HepG2 (cell line): ENCODE results near the gene MTARC1. TPM values are rescaled to one million over a fixed set of nuclear protein-coding genes. Genes with fewer than 3 reads are reported as not detected.
A peak's percentile ranks its signal among the peaks of the same experiment; 100 is the strongest.

Experiments used
- ARHGAP35 ChIP-seq: sonication (generic); formaldehyde crosslinking; IDR thresholded peaks from 2 replicates; pipeline ENCODE4 v1.9.0; 2022; ENCODE audit warnings: mild to moderate bottlenecking, inconsistent platforms, moderate library complexity, missing genetic modification reagents, borderline replicate concordance
- CSRNP2 ChIP-seq: sonication (generic); formaldehyde crosslinking; conservative IDR thresholded peaks from 2 replicates; pipeline ENCODE4 v1.8.0; 2022; ENCODE audit warnings: low read depth, missing genetic modification reagents
- DDIT3 ChIP-seq: sonication (generic); formaldehyde crosslinking; IDR thresholded peaks from 2 replicates; pipeline ENCODE4 v1.4.0; 2020; ENCODE audit warnings: mild to moderate bottlenecking, missing genetic modification reagents
- KLF11 ChIP-seq: IDR thresholded peaks from 2 replicates; pipeline ENCODE4 v1.6.1; 2016; ENCODE audit warnings: missing compliant biosample characterization
- PHF8 ChIP-seq: sonication (generic); formaldehyde crosslinking; IDR thresholded peaks from 2 replicates; pipeline ENCODE4 v1.5.0; 2020; ENCODE audit warnings: missing genetic modification reagents
- POLR2AphosphoS5 ChIP-seq: IDR thresholded peaks from 2 replicates; pipeline ENCODE4 v1.6.1; 2012; ENCODE audit warnings: low read depth, low read length
- SCMH1 ChIP-seq: sonication (generic); formaldehyde crosslinking; IDR thresholded peaks from 2 replicates; pipeline ENCODE4 v1.9.0; 2021; ENCODE audit warnings: missing genetic modification reagents, mild to moderate bottlenecking, borderline replicate concordance
- SIN3A ChIP-seq: IDR thresholded peaks from 2 replicates; pipeline ENCODE4 v1.6.1; 2011; ENCODE audit warnings: low read depth, mild to moderate bottlenecking, control low read depth, low read length, borderline replicate concordance
- STAT6 ChIP-seq: sonication (generic); formaldehyde crosslinking; IDR thresholded peaks from 2 replicates; pipeline ENCODE4 v1.4.0; 2020; ENCODE audit warnings: missing genetic modification reagents, mild to moderate bottlenecking, borderline replicate concordance
- TMF1 ChIP-seq: sonication (generic); formaldehyde crosslinking; IDR thresholded peaks from 2 replicates; pipeline ENCODE4 v1.8.1; 2022; ENCODE audit warnings: low read depth, missing genetic modification reagents
- ZNF260 ChIP-seq: sonication (generic); formaldehyde crosslinking; IDR thresholded peaks from 2 replicates; pipeline ENCODE4 v1.4.0; 2020; ENCODE audit warnings: missing genetic modification reagents, low read depth, mild to moderate bottlenecking, borderline replicate concordance
- ZNF562 ChIP-seq: sonication (generic); formaldehyde crosslinking; IDR thresholded peaks from 2 replicates; pipeline ENCODE4 v1.8.0; 2022; ENCODE audit warnings: missing genetic modification reagents, borderline replicate concordance
- ZNF670 ChIP-seq: sonication (generic); formaldehyde crosslinking; IDR thresholded peaks from 2 replicates; pipeline ENCODE4 v1.8.0; 2022; ENCODE audit warnings: mild to moderate bottlenecking, missing genetic modification reagents, borderline replicate concordance
- polyA plus RNA-seq, 8 experiments: library from polyadenylated mRNA; depleted of rRNA in 3 of 8; stranded (reverse) in 7 of 8; unstranded in 1 of 8; fragments of >200 nt; fragmentation: Illumina TruSeq in 4 of 8; extraction: Trizol in 4 of 8; gene quantifications; 2 replicates each; pipeline versions ENCODE4 v1.2.1 to v1.2.3, GENCODE V29; 2011 to 2016; ENCODE audit warnings: low read depth in 4 of 8, missing spikeins in 1 of 8, mixed read lengths in 1 of 8; ENCODE audit not compliant: insufficient read depth in 1 of 8
- total RNA-seq, 5 experiments: library from RNA; depleted of rRNA; stranded (reverse); fragments of >200 nt; fragmentation: Illumina TruSeq; extraction: Trizol; gene quantifications; 2 replicates each; pipeline ENCODE4 v1.2.3, GENCODE V29; 2016; ENCODE audit warnings: low read depth in 1 of 5
- TF ChIP-seq, protein P1 (sequence below): sonication (generic); formaldehyde crosslinking; IDR thresholded peaks from 2 replicates; pipeline ENCODE4 v1.9.0; 2021; ENCODE audit warnings: mild to moderate bottlenecking, missing genetic modification reagents
- TF ChIP-seq, protein P2 (sequence below): sonication (generic); formaldehyde crosslinking; IDR thresholded peaks from 2 replicates; pipeline ENCODE4 v1.5.1; 2020; ENCODE audit warnings: missing genetic modification reagents, mild to moderate bottlenecking, borderline replicate concordance

MTARC1 gene
- total and polyA plus RNA-seq, 2 of the 13 experiments (the other 11 are each of a cell fraction or from before 2014, with no cell fraction given): 19.4 to 106 TPM

DNA sequence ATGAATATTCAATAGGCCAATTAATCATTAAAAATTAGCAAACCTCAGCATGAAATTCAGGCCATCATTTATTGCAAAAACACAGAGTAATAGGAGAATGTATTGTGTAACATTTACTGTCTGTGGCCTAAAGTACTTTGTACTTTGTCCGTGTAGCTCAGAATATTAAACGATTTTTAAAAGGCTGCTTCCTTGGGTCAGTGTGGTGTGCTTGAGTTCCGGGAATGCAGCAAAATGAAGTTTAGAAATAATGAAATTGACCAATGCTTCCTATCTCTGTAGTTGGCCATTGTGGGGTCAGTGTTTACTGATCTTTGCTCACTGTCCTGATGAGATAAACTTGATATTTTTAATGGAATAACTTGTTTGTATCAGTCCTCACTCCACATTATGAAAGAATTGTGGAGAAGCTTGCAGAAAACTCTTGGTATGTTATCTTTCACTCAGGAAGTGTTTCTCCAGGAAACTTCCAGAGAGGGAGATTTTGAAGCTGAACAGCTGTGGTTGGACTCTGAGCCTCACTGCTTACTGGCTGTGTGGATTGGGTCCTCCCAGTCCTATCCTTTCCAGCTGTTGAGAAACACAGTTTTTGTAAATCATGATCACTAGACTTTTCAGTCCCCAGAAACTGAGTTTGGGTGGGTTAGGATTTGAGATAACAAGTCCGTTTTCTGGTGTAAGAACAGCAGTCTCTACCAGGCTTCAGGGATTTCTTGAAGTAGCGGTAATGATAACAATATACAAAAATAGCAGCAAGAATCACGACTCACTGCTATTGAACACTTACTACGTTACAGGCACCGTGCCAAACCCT lies 19.2 kb upstream of the MTARC1 start (continued):
- TF ChIP-seq, protein P1, sequence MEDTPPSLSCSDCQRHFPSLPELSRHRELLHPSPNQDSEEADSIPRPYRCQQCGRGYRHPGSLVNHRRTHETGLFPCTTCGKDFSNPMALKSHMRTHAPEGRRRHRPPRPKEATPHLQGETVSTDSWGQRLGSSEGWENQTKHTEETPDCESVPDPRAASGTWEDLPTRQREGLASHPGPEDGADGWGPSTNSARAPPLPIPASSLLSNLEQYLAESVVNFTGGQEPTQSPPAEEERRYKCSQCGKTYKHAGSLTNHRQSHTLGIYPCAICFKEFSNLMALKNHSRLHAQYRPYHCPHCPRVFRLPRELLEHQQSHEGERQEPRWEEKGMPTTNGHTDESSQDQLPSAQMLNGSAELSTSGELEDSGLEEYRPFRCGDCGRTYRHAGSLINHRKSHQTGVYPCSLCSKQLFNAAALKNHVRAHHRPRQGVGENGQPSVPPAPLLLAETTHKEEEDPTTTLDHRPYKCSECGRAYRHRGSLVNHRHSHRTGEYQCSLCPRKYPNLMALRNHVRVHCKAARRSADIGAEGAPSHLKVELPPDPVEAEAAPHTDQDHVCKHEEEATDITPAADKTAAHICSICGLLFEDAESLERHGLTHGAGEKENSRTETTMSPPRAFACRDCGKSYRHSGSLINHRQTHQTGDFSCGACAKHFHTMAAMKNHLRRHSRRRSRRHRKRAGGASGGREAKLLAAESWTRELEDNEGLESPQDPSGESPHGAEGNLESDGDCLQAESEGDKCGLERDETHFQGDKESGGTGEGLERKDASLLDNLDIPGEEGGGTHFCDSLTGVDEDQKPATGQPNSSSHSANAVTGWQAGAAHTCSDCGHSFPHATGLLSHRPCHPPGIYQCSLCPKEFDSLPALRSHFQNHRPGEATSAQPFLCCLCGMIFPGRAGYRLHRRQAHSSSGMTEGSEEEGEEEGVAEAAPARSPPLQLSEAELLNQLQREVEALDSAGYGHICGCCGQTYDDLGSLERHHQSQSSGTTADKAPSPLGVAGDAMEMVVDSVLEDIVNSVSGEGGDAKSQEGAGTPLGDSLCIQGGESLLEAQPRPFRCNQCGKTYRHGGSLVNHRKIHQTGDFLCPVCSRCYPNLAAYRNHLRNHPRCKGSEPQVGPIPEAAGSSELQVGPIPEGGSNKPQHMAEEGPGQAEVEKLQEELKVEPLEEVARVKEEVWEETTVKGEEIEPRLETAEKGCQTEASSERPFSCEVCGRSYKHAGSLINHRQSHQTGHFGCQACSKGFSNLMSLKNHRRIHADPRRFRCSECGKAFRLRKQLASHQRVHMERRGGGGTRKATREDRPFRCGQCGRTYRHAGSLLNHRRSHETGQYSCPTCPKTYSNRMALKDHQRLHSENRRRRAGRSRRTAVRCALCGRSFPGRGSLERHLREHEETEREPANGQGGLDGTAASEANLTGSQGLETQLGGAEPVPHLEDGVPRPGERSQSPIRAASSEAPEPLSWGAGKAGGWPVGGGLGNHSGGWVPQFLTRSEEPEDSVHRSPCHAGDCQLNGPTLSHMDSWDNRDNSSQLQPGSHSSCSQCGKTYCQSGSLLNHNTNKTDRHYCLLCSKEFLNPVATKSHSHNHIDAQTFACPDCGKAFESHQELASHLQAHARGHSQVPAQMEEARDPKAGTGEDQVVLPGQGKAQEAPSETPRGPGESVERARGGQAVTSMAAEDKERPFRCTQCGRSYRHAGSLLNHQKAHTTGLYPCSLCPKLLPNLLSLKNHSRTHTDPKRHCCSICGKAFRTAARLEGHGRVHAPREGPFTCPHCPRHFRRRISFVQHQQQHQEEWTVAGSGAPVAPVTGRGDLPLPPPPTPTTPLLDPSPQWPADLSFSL (CRISPR knock-in tag): no peak
- TF ChIP-seq POLR2AphosphoS5: 0 out of 2 replicates have a peak, but pooled peaks have one; percentile 31
- no peak for TF ChIP-seq SCMH1 (CRISPR knock-in tag)
- TF ChIP-seq KLF11: no peak
- TF ChIP-seq, protein P2, sequence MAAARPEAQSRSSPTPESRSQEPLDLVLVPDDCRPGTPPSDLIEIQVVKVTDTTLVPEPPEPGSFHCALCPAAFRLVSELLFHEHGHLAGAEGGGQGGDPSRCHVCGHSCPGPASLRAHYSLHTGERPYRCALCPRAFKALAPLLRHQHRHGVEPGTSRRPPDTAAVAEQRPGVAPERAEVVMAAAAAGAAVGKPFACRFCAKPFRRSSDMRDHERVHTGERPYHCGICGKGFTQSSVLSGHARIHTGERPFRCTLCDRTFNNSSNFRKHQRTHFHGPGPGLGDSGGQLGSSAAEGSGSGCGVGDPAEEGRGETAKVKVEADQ (CRISPR knock-in tag): no peak
- no peak for TF ChIP-seq ZNF562
- TF ChIP-seq ZNF260 (CRISPR knock-in tag): no peak
- TF ChIP-seq SIN3A: 0 out of 2 replicates have a peak, but pooled peaks have one; percentile 27
- no peak for TF ChIP-seq CSRNP2 (CRISPR knock-in tag)
- TF ChIP-seq STAT6 (CRISPR knock-in tag): no peak
- no peak for TF ChIP-seq TMF1 (CRISPR knock-in tag)
- no peak for TF ChIP-seq DDIT3 (CRISPR knock-in tag)
- peak; percentile 25; the same call in 1 of the 2 replicates for TF ChIP-seq PHF8 (CRISPR knock-in tag)
- 0 out of 2 replicates have a peak, but pooled peaks have one; percentile 15 for TF ChIP-seq ZNF670 (CRISPR knock-in tag)
- no peak for TF ChIP-seq ARHGAP35
